ENCODE results near the gene MAP3K15.

MAP3K15 gene

DNA sequence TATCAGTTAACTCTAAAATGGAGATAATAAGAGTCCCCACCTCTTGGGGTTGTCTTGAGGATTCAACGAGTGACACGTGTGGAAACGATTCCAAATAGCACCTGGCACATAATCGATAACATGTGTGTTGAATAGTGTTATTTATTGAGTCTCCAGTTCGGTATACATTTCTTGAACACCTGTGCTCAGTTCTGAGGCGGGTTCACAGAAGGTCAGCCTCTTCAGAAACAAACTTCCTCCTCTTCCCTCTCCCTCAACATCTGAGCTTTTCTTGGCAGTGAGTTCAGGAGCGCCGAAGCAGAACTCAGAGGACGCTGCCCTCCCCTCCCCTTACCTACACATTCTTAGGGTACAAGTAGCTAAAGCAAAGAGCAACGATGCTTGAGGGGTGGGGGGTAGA is 170.6 kb downstream of the MAP3K15 start:
- peak; percentile 4 for DNase-seq

DNA sequence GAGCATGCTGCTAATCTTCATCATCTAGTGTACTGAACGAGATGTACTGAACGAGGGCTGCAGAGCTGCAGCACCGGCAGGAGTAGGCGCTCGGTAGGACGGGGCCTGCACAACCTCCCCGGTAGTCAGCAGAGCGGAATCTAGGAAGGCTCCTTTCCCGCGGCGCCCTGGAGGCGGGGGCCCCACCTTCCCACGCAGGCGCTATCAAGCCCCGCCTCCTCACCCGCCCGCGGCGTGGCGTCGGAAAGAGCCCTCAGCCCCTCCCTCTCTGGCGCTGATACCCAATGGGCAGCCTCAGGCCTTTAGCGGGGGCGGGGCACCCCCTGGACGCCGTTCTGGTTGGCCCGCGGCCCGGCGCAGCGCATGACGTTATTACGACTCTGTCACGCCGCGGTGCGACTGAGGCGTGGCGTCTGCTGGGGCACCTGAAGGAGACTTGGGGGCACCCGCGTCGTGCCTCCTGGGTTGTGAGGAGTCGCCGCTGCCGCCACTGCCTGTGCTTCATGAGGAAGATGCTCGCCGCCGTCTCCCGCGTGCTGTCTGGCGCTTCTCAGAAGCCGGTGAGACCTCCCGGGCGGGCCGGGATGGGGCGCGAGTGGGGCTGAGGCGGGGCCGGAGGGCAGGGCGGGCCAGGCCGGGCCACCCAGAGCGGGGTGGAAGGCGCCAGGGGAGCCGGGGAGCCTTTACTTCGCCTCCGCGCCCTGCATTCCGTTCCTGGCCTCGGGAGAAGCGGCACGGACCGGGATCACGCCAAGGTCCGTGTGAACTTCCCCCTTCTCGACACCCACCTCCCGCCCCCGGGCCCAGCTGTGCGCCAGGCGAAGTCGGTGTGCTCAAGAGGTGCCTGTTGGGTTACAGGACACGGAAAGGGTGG is 171.5 kb downstream of the MAP3K15 start, which contains the start of gene PDHA1:
Gene PDHA1 (plus strand): TSS at position 393 of the 874 bp plus-strand sequence. CDS start 111 bp downstream, at position 504.
- peak; percentile 81 for DNase-seq

DNA sequence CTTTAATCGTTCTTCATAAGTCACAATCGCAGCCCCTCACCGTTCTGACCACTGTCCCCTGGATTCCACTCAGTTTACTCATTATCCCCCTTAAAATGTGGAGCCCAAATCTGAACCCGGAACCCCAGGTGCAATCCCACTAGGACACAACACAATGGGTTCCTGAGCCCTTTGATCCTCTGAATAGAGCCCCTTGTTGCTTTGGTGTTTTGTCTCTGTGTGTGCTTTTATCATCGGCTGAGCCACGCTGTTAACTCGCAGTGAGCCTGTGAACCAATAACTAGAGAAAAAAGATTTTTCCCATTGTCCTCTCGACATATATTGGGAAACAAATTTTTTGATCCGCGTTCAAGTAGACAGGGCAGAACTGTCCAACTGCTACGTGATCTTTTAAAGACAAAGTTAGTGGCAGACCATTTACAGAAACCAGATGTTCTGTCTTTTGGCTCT is 172.2 kb downstream of the MAP3K15 start:
- no peak for DNase-seq

DNA sequence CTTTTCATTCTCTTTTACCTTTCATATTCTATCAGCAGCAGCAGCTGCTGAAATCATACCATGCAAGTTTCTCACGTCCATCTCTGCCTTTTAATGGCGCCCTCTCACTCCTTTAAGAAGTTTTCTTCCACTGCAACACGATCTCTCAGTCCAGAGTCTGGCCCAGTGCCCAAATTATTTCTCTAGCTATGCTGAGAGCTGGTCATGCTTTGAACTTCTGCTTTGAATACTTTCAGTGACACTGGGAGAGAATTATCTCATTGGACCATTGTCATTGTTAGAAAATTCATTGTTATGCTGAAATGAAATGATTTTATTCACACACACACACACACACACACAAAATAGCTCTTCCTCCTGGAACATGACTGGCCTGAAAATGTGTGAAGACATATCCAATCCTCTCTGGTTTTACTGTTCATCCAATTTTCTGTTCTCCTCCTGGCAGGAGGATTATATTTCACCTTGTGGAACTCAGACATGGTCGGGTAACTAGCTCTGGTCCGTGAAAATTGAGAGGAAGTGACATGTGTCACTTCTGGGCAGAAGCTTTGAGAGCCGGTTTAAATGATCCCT is 172.9 kb downstream of the MAP3K15 start:
- DNase-seq = peak; percentile 20

DNA sequence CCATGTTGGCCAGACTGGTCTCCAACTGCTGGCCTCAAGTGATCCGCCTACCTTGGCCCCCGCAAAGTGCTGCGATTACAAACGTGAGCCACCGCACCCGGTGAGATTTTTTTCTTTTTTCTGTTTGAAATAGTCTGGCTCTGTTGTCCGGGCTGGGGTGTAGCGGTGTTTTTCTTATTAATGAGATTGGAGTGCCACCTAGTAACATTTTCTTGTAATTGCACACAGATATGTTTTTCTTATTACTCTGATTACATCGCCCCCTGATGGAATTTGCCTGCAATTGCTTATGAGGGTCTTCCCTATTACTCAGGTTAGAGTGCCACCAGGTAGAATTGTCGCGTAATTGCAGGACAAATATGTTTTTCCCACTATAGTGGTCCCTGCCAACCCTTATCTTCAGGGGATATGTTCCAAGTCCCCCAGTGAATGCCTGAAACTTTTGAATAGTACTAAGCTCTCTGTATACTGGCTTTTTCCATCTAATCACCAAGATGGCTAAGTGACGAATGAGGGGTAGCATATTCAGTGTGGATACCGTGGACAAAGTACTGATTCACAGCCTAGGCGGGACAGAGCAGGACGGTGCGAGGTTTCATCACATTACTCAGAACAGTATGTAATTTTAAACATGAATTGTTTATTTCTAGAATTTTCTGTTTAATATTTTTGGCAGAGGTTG is 180.2 kb downstream of the MAP3K15 start:
- no peak for DNase-seq

DNA sequence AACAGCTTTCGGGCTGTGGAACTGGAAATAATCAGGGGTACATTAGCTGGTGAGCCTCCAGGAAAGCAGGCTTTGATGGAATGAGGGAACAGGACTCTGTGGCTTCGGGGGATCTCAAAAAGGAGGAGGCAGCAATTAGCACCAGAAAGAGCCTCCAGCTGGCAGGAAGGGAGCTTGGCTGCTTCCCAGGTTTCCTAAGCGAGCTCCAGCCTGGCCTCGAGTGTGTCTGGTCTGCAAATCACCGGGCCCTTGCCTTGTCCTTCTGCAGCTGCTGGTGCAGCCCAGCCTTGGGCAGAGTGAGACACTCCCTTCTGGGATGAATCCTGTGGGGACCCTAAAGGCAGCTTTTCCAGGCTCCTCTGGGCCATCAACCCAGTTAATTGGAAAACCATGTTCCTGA is 182.3 kb downstream of the MAP3K15 start:
- DNase-seq = peak; percentile 4

DNA sequence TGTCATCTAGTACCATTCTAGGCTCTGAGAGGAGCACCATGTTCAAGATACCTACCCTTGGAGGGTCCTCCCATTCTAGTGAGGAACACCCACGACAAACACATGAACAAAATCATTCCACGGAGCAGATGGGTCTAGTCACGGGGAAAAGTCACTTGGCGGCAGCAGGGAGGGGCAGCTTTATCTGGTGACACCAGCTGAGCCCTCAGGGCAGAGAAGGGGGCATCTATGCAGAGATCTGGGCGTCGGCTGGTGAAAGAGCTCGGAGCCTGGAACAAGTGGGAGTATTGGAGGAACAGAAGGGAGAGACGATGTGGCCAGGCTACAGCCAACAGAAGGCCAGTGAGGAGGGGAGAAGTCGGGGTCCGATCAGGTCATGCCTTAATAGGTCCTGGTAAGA is 183.5 kb downstream of the MAP3K15 start:
- no peak for DNase-seq

DNA sequence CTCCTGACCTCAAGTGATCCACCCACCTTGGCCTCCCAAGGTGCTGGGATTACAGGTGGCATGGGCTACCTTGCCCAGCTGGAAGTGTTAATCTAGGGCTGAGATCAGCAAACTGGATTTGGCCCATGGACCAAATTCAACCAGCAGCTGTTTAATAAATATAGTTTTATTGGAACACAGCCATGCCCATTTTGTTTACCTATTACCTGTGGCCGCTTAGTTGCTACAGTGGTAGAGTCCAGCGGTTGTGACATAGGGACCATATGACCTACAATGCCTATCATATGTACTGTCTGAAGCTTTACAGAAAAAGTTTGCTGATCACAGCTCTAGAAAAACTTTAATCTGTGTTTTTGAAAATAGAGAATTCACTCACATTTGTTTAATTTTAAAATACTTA is 188.7 kb downstream of the MAP3K15 start:
- DNase-seq = no peak
